Aortic smooth muscle cell (primary cell): ENCODE data around the gene GAGE12F. TPM values are rescaled to one million over a fixed set of nuclear protein-coding genes. Genes with fewer than 3 reads are reported as not detected.

Source experiments
- total RNA-seq: library from RNA; depleted of rRNA; stranded (reverse); fragments of >200 nt; gene quantifications from 2 replicates; pipeline ENCODE4 v1.2.3, GENCODE V29; 2014

The GAGE12F gene
- not detected in 2 replicates for total RNA-seq

GRCh38 chrX:49560542-49560941 lies at the start of gene GAGE12F:
GAGE12F (plus strand) TSS chrX:49560842; CDS start chrX:49561997, 1,155 bp downstream.

GRCh38 chrX:49531877-49532276 lies 28.8 kb upstream of the GAGE12F start, which contains the start of gene GAGE12C:
GAGE12C (plus strand) TSS chrX:49532177; CDS start chrX:49533332, 1,155 bp downstream.

GRCh38 chrX:49541433-49541832 lies 19.2 kb upstream of the GAGE12F start, which contains the start of gene GAGE12D:
GAGE12D (plus strand) TSS chrX:49541733; CDS start chrX:49542888, 1,155 bp downstream.

GRCh38 chrX:49550989-49551388 lies 9.7 kb upstream of the GAGE12F start, which contains the start of gene GAGE12E:
GAGE12E (plus strand) TSS chrX:49551289; CDS start chrX:49552444, 1,155 bp downstream.

GRCh38 chrX:49570100-49570499 lies 9.5 kb downstream of the GAGE12F start, which contains the start of gene GAGE12G:
GAGE12G (plus strand) TSS chrX:49570400; CDS start chrX:49571555, 1,155 bp downstream.

GRCh38 chrX:49579649-49580048 lies 19.0 kb downstream of the GAGE12F start, which contains the start of gene GAGE12H:
GAGE12H (plus strand) TSS chrX:49579949; CDS start chrX:49581104, 1,155 bp downstream.

GRCh38 chrX:49589196-49589595 lies 28.6 kb downstream of the GAGE12F start, which contains the start of gene GAGE2A:
GAGE2A (plus strand) TSS chrX:49589496; CDS start chrX:49590651, 1,155 bp downstream.

GRCh38 chrX:49598720-49599119 lies 38.1 kb downstream of the GAGE12F start, which contains the start of gene GAGE1:
GAGE1 (plus strand) TSS chrX:49599020; CDS start chrX:49600175, 1,155 bp downstream.

Other genes starting within 250 kb of the GAGE12F start
- not detected in 2 replicates for gene GAGE12J, start 238.8 kb upstream of the GAGE12F start, total RNA-seq
- gene GAGE13, start 229.3 kb upstream of the GAGE12F start, total RNA-seq: not detected in 2 replicates
- not detected in 2 replicates for gene GAGE12C, start 28.7 kb upstream of the GAGE12F start, total RNA-seq
- gene GAGE12D, start 19.1 kb upstream of the GAGE12F start, total RNA-seq: not detected in 2 replicates
- not detected in 2 replicates for gene GAGE12E, start 9.6 kb upstream of the GAGE12F start, total RNA-seq
- gene GAGE12G, start 9.6 kb downstream of the GAGE12F start, total RNA-seq: not detected in 2 replicates
- gene GAGE12H, start 19.1 kb downstream of the GAGE12F start, total RNA-seq: not detected in 2 replicates
- not detected in 2 replicates for gene GAGE2A, start 28.7 kb downstream of the GAGE12F start, total RNA-seq
- not detected in 2 replicates for gene GAGE1, start 38.2 kb downstream of the GAGE12F start, total RNA-seq
- gene PAGE1, start 135.1 kb downstream of the GAGE12F start, total RNA-seq: not detected in 2 replicates